Stomach (tissue), 9 donors: ENCODE results near the gene HADH. TPM values are rescaled to one million over a fixed set of nuclear protein-coding genes. Genes with fewer than 3 reads are reported as not detected.

Experiments used
- DNase-seq, 2 donors: peaks; one replicate each; pipeline versions ENCODE4 v3.0.0 to v3.0.0-alpha.2; 2013 to 2019
- H3K27ac ChIP-seq, 5 donors: fragments of 200-600 bp in 4 of 5; sonication (generic) in 4 of 5; one replicate each; pipeline ENCODE4 v1.5.1; 2013 to 2019; ENCODE audit warnings: mild to moderate bottlenecking in 1 of 5, moderate library complexity in 1 of 5
- H3K27me3 ChIP-seq, 3 donors: fragments of 200-600 bp; sonication (generic); one replicate each; pipeline ENCODE4 v1.5.1; 2017 to 2019; ENCODE audit warnings: mixed run types in 1 of 3
- H3K36me3 ChIP-seq, 4 donors: fragments of 200-600 bp; sonication (generic); 1 replicate in 3 of 4; 2 replicates in 1 of 4; pipeline ENCODE4 v1.5.1; 2016 to 2019
- H3K4me1 ChIP-seq, 4 donors: fragments of 200-600 bp; sonication (generic); one replicate each; pipeline ENCODE4 v1.5.1; 2016 to 2019
- H3K4me3 ChIP-seq, 4 donors: fragments of 200-600 bp; sonication (generic) in 3 of 4; one replicate each; pipeline ENCODE4 v1.5.1; 2016 to 2019; ENCODE audit warnings: mild to moderate bottlenecking in 1 of 4
- H3K9me3 ChIP-seq, 4 donors: fragments of 200-600 bp; sonication (generic); one replicate each; pipeline ENCODE4 v1.5.1; 2016 to 2019
- EP300 ChIP-seq: sonication (generic); formaldehyde crosslinking; IDR thresholded peaks from one replicate; pipeline ENCODE4 v1.6.1; 2017; ENCODE audit warnings: antibody characterized with exemption
- POLR2A ChIP-seq, 4 donors: fragments of 450-650 bp; IDR thresholded peaks; one replicate each; pipeline ENCODE4 v1.6.1; 2016; ENCODE audit warnings: antibody characterized with exemption in 4 of 4, control low read depth in 2 of 4, mild to moderate bottlenecking in 1 of 4, moderate library complexity in 1 of 4
- POLR2AphosphoS5 ChIP-seq, 3 donors: sonication (generic); formaldehyde crosslinking; IDR thresholded peaks; one replicate each; pipeline ENCODE4 v1.6.1; 2016; ENCODE audit warnings: antibody characterized with exemption in 3 of 3
- WGBS, 5 donors: extraction: QIAGEN DNeasy Blood & Tissue Kit in 3 of 5; methylation state at CpG; one replicate each; pipeline versions ENCODE4 v1.1.5 to v1.1.7; 2013 to 2018; 5-methylcytosine and 5-hydroxymethylcytosine counted together
- intact Hi-C: fragments of 100-400 bp; cut with DNase I; formaldehyde crosslinking; loops from one replicate; pipeline ENCODE4 v1.15.1; 2023; ENCODE audit warnings: low total_unique reads
- polyA plus RNA-seq, 3 donors: library from polyadenylated mRNA; stranded (reverse); fragments of 200-250 nt; gene quantifications; one replicate each; pipeline ENCODE4 v1.2.3, GENCODE V29; 2013
- total RNA-seq, 5 donors: library from RNA; depleted of rRNA; stranded (reverse); fragments of >200 nt; gene quantifications; one replicate each; pipeline versions ENCODE4 v1.1.0 to v1.2.3, GENCODE V29; 2014 to 2016
- TF ChIP-seq, protein P1 (sequence below), 7 experiments: fragments of 450-650 bp in 4 of 7; fragments of 200-600 bp in 3 of 7; sonication (generic) in 3 of 7; IDR thresholded peaks; one replicate each; pipeline ENCODE4 v1.5.1; 2016 to 2019; ENCODE audit warnings: antibody characterized with exemption in 7 of 7, control low read depth in 2 of 7, mild to moderate bottlenecking in 1 of 7
- donor health status: healthy with polysubstance abuse.
- donor health status: Bipolar disorder and iron deficiency.
- donor health status: healthy.

Gene HADH
- total and polyA plus RNA-seq, 8 donors: 51.6 to 118 (median 64.7) TPM

DNA sequence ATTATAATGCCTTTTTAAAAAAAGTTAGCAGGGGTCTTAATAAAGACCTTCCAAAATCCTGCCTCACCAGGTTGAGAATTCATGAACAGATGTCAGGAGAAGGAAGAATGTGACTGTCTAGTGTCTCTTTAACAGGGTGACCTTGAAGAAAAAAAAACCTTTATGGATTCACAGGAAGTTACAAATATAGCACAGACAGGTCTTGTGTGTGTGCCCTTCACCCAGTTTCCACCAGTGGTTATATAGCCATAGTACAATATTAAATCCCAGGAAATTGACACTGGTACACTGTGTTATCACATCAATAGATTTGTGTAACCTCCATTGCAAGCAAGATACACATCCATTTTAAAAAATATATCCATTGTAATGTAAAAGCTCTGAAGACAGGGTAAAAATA lies 43.7 kb downstream of the HADH start:
- TF ChIP-seq POLR2A (IDR thresholded peaks at IDR 0.05): no peak
- TF ChIP-seq, protein P1, sequence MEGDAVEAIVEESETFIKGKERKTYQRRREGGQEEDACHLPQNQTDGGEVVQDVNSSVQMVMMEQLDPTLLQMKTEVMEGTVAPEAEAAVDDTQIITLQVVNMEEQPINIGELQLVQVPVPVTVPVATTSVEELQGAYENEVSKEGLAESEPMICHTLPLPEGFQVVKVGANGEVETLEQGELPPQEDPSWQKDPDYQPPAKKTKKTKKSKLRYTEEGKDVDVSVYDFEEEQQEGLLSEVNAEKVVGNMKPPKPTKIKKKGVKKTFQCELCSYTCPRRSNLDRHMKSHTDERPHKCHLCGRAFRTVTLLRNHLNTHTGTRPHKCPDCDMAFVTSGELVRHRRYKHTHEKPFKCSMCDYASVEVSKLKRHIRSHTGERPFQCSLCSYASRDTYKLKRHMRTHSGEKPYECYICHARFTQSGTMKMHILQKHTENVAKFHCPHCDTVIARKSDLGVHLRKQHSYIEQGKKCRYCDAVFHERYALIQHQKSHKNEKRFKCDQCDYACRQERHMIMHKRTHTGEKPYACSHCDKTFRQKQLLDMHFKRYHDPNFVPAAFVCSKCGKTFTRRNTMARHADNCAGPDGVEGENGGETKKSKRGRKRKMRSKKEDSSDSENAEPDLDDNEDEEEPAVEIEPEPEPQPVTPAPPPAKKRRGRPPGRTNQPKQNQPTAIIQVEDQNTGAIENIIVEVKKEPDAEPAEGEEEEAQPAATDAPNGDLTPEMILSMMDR (IDR thresholded peaks at IDR 0.05): no peak
- TF ChIP-seq POLR2AphosphoS5 (IDR thresholded peaks at IDR 0.05): no peak
- no peak for TF ChIP-seq EP300
- Histone ChIP-seq H3K4me1 (no peaks in the 10 kb centered on the region), H3K4me3 (no peak overlapping the region), H3K27me3 (no peaks in the 10 kb centered on the region), H3K36me3 (peaks cover 20 to 81% (median 80%) of the 10 kb centered on the region in 4 donors), H3K9me3 (no peaks in the 10 kb centered on the region), H3K27ac (no peak overlapping the region)
- intact Hi-C loops: no loop called here
- DNase-seq: no peak

DNA sequence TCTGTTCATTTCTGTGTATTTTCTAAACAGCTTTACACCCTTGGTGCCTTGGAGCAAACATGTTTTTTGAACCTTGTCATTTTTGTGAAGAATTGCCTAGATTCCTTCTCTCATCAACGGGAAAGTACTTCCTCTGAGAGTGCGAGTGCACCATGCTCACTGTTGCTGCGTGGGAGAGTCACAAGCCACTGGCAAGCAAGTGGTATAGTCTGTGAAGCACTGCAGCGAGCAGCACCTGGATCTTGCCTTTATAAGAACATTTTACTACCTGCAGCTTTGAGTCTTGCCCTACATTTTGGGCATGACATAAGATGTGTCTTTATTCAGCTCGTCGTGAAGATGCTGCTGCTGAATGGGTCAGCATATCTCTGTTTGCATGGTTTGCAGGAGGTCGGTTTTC lies 44.9 kb downstream of the HADH start:
- intact Hi-C loops: no loop called here
- peaks cover 15 to 68% (median 67%) of the 10 kb centered on the region in 4 donors for H3K36me3 ChIP-seq
- TF ChIP-seq, protein P1 (IDR thresholded peaks at IDR 0.05): no peak
- TF ChIP-seq POLR2AphosphoS5 (IDR thresholded peaks at IDR 0.05) (no peak), EP300 (no peak)
- no peaks in the 10 kb centered on the region for H3K9me3 ChIP-seq
- H3K4me3 ChIP-seq: no peak overlapping the region
- H3K27me3 ChIP-seq: no peaks in the 10 kb centered on the region
- DNase-seq: no peak
- H3K27ac ChIP-seq: no peak overlapping the region
- H3K4me1 ChIP-seq: no peaks in the 10 kb centered on the region
- 82 to 91% (median 86%) methylated on average over 7 of the region's 7 CpGs for WGBS, 5 donors

DNA sequence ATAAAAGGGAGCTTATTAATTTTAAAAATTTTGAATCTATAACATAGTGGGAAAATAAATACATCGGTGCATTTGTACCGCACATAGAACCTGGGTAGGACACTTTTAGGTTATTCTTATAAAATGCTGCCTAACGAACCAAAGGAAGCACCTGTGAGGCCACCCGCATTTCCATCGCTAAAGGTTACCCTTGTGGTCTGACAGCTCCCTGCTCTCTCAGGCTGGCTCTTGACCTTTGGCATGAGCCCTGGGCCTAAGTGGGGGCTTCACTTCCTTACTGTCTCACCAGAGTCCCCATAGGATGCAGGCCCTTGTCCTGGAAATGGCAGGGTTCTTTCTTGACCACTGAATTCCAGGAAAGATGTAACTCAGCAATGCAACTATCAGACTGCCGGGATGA lies 46.0 kb downstream of the HADH start:
- WGBS, 5 donors: 82 to 92% (median 84%) methylated on average over 6 of the region's 6 CpGs
- peaks cover 15 to 58% (median 57%) of the 10 kb centered on the region in 4 donors for H3K36me3 ChIP-seq

DNA sequence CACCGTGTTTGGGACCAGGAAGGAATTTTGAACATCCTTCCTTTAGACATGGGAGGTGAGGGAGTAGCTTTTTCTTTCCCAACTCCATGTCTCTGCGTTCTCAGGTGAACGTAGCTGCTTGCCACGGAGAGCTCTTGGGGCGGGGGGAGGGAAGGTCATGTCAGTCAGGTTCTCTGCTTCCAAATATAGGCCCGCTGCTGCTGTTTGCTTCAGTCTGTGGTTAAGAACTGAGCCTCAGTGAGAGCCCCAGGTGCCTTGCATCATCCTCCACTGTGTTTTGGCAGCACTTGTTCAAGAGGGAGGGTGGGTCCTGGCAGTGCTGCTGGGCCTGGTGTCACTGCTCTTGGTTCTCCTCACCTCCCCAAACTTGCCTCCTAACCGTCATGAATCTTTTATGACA lies 46.5 kb downstream of the HADH start:
- intact Hi-C loops: no loop called here
- 75 to 88% (median 84%) methylated on average over 7 of the region's 7 CpGs for WGBS, 5 donors
- H3K27me3 ChIP-seq: no peaks in the 10 kb centered on the region
- no peak overlapping the region for H3K4me3 ChIP-seq
- H3K4me1 ChIP-seq: no peaks in the 10 kb centered on the region
- peak in 1 of 2 donors; percentile 53 for DNase-seq
- H3K27ac ChIP-seq: peak overlapping the region in 1 of 5 donors; percentile 0
- H3K36me3 ChIP-seq: peaks cover 14 to 54% (median 52%) of the 10 kb centered on the region in 4 donors
- TF ChIP-seq, protein P1 (IDR thresholded peaks at IDR 0.05): no peak
- TF ChIP-seq POLR2A (IDR thresholded peaks at IDR 0.05) (no peak), EP300 (no peak), POLR2AphosphoS5 (IDR thresholded peaks at IDR 0.05) (no peak)
- H3K9me3 ChIP-seq: no peaks in the 10 kb centered on the region

More for the DNA sequence above, 46.0 kb downstream of the HADH start:
- Histone ChIP-seq H3K4me3 (no peak overlapping the region), H3K4me1 (no peaks in the 10 kb centered on the region), H3K27me3 (no peaks in the 10 kb centered on the region), H3K9me3 (no peaks in the 10 kb centered on the region), H3K27ac (peak overlapping the region in 1 of 5 donors; percentile 0)
- TF ChIP-seq POLR2AphosphoS5 (IDR thresholded peaks at IDR 0.05) (no peak), EP300 (no peak)
- TF ChIP-seq, protein P1 (IDR thresholded peaks at IDR 0.05): no peak
- intact Hi-C loops: no loop called here
- no peak for DNase-seq
